IPS-20b (cell line): ENCODE results near the gene EPN1.
"Not testable (repeated sequence)": the region's sequence is repeated elsewhere in the genome, so short reads cannot be mapped to it uniquely, and the experiment has no call there.

Experiments used
- H3K27ac ChIP-seq: one replicate; pipeline ENCODE4 v1.5.1; 2013; ENCODE audit warnings: low read length
- H3K27me3 ChIP-seq: 2 replicates; pipeline ENCODE4 v1.6.1; 2013; ENCODE audit warnings: mild to moderate bottlenecking, low read length, inconsistent platforms; ENCODE audit not compliant: insufficient read depth
- H3K36me3 ChIP-seq: 2 replicates; pipeline ENCODE4 v1.6.1; 2013; ENCODE audit warnings: low read depth, mild to moderate bottlenecking, inconsistent platforms, low read length, moderate library complexity; ENCODE audit not compliant: insufficient read depth
- H3K4me1 ChIP-seq: 2 replicates; pipeline ENCODE4 v1.6.1; 2013; ENCODE audit warnings: mild to moderate bottlenecking, control low read depth, inconsistent platforms, low read length, moderate library complexity; ENCODE audit not compliant: insufficient read depth
- H3K4me3 ChIP-seq: 2 replicates; pipeline ENCODE4 v1.5.1; 2013; ENCODE audit warnings: mild to moderate bottlenecking, low read length, inconsistent platforms
- H3K9ac ChIP-seq: 2 replicates; pipeline ENCODE4 v1.6.1; 2013; ENCODE audit warnings: low read depth, mild to moderate bottlenecking, inconsistent platforms, low read length, moderate library complexity
- H3K9me3 ChIP-seq: 2 replicates; pipeline ENCODE4 v1.6.1; 2013; ENCODE audit warnings: mild to moderate bottlenecking, low read depth, low read length, inconsistent platforms; ENCODE audit not compliant: insufficient read depth

EPN1 gene

DNA sequence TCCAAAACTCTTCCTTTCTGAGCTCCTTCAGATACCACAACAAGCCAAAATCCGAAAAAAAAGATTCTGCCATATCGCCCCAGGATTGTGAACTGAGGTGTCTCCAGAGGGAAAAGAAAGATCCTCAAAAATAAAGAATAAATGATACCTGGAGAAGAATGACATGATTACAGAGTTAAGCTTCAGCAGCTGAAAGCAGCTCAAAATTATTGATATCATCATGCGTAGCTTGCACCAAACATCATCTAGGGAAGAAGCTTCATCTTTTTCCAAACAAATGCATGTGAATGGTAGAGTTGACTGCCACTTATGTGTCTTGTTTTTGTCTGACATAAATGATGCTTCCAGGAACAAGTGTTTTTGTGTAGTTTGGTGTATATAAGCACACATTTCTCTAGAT, 63.3 kb downstream of the EPN1 start, which contains the start of gene NLRP9:
NLRP9 (minus strand) TSS at position 101 of the 400 bp plus-strand sequence; CDS start at position 73, 28 bp downstream.
- Histone ChIP-seq H3K9me3 (peaks cover 77% of the 10 kb centered on the region), H3K27me3 (no peaks in the 10 kb centered on the region), H3K36me3 (no peaks in the 10 kb centered on the region), H3K27ac (no peak within 1 kb of the TSS), H3K4me3 (no peak within 1 kb of the TSS), H3K9ac (no peak within 1 kb of the TSS), H3K4me1 (no peaks in the 10 kb centered on the region)

DNA sequence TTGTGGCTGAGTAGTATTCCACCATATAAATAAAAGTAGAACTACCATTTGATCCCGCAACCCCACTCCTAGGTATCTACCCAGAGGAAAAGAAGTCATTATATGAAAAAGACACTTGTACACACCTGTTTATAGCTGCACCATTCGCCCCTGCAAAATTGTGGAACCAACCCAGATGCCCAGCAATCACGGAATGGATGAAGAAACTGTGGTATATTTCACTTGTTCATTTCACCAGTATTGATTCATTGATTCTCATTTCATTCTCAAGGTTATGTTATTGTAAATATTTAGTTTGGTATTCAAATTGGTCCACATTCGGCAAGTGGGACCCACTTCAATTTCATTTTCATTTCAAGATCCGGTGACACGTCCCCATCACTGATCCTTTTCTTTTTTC, 75.7 kb downstream of the EPN1 start:
- Histone ChIP-seq H3K9me3 (peaks cover 89% of the 10 kb centered on the region), H3K27me3 (no peaks in the 10 kb centered on the region), H3K9ac (no peak overlapping the region), H3K36me3 (no peaks in the 10 kb centered on the region), H3K27ac (no peak overlapping the region), H3K4me3 (no peak overlapping the region), H3K4me1 (no peaks in the 10 kb centered on the region)

DNA sequence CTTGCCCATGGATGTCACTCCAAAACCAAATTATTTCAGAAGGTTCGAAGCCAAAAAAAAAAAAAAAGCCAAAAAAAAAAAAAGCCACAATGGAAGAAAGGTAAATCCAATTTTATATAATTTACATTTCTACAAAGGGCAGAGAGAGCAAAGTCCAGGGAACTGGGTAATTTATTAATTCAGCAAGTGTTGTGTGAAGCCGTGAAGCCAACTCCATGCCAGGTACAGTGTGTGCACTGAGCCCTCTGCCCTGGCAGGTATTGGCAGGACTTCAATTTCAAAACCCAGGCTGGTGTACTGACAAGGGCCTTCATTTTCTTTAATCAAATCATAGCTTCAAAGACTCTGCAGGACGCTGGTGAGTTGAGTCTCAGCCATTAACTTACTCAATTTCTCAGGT, 78.4 kb downstream of the EPN1 start:
- Histone ChIP-seq H3K27ac (no peak overlapping the region), H3K36me3 (no peaks in the 10 kb centered on the region), H3K9me3 (peaks cover 80% of the 10 kb centered on the region), H3K4me3 (no peak overlapping the region), H3K4me1 (no peaks in the 10 kb centered on the region), H3K27me3 (no peaks in the 10 kb centered on the region), H3K9ac (no peak overlapping the region)

DNA sequence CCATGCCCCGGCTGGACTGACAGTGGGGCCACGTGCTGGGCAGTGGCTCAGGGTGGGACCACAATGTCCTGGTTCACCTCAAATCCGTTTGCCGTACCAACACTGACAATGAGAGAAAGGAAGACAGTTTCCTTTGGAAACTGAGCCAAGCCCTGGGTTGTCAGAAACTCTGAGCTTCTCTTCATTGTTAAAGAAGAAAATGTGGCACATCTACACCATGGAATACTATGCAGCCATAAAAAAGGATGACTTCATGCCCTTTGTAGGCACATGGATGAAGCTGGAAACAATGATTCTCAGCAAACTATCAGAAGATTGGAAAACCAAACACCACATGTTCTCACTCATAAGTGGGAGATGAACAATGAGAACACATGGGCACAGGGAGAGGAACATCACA, 81.8 kb downstream of the EPN1 start:
- H3K4me3 ChIP-seq, H3K36me3 ChIP-seq, H3K27ac ChIP-seq, H3K4me1 ChIP-seq, H3K27me3 ChIP-seq, H3K9ac ChIP-seq: not testable (repeated sequence)
- peaks cover 69% of the 10 kb centered on the region for H3K9me3 ChIP-seq

DNA sequence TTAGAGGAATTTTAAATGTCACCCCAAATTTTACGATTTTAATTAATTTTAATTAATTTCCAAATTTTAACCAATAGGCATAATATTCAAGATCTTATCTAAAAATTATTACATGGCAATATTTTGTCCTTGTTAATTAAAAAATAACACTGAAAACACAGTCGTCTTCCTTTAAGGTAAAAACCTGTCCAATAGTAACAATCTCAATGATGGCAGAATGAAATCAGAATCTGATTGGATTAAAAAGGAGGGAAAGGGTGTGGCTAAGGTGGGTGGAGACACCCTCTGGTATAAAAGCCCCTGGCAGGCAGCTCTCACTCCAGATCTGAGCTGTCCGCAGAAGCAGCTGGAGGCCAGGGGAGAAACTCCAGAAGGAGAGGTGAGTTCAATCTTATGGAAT, 83.8 kb downstream of the EPN1 start, which contains the start of gene RFPL4A:
RFPL4A (plus strand) TSS at position 301 of the 400 bp plus-strand sequence. CDS start 2,704 bp downstream, outside the sequence.
- peaks cover 51% of the 10 kb centered on the region for H3K9me3 ChIP-seq
- H3K36me3 ChIP-seq, H3K4me3 ChIP-seq, H3K9ac ChIP-seq, H3K27ac ChIP-seq, H3K4me1 ChIP-seq, H3K27me3 ChIP-seq: not testable (repeated sequence)
